Endothelial cell of umbilical vein (primary cell): ENCODE results near the gene MGAM2. TPM values are rescaled to one million over a fixed set of nuclear protein-coding genes. Genes with fewer than 3 reads are reported as not detected.

Experiments
- BruUV-seq: library from RNA; stranded (reverse); fragments of 400-500 nt; replicated peaks from 2 replicates; lab custom pipeline; 2021; lab: Mats Ljungman, UMichigan
- CTCF ChIA-PET: fragments of 300-600, 350-600 bp; sonication (Branson Sonifier 250); formaldehyde crosslinking; loops from one replicate; lab custom pipeline; 2021; ENCODE audit warnings: antibody characterized with exemption, inconsistent platforms; lab: Charles Lee
- POLR2A ChIA-PET: fragments of 300-600, 350-600 bp; sonication (Branson Sonifier 250); formaldehyde crosslinking; loops from one replicate; lab custom pipeline; 2021; ENCODE audit warnings: antibody characterized with exemption, inconsistent platforms; lab: Charles Lee
- DNase-seq: peaks from one replicate; pipeline ENCODE4 v3.0.0-alpha.2; 2011; ENCODE audit warnings: low read depth, low spot score
- FAIRE-seq: peaks from 2 replicates; lab custom pipeline; 2011; peaks lifted over from hg19 to GRCh38; lab: Jason Lieb, UNC
- H2AFZ ChIP-seq: 2 replicates; pipeline ENCODE4 v1.6.0; 2012; ENCODE audit warnings: low read depth, low read length, control low read depth, inconsistent platforms
- H3K27ac ChIP-seq: 2 replicates; pipeline ENCODE4 v1.5.1; 2011; ENCODE audit warnings: low read depth, mild to moderate bottlenecking, control low read depth, low read length, moderate library complexity; ENCODE audit not compliant: insufficient read depth
- H3K27me3 ChIP-seq, 2 experiments: 2 replicates each; pipeline versions ENCODE4 v1.6.0 to v1.6.1; 2011; ENCODE audit warnings: low read length in 2 of 2, mixed read lengths in 1 of 2; ENCODE audit not compliant: control insufficient read depth in 2 of 2, insufficient read depth in 2 of 2
- H3K36me3 ChIP-seq, 2 experiments: 2 replicates in 1 of 2; 3 replicates in 1 of 2; pipeline ENCODE4 v1.5.1; 2011; ENCODE audit warnings: low read length in 2 of 2, mild to moderate bottlenecking in 1 of 2, moderate library complexity in 1 of 2; ENCODE audit not compliant: control insufficient read depth in 2 of 2, insufficient read depth in 2 of 2; ENCODE audit errors: extremely low read depth in 1 of 2
- H3K4me1 ChIP-seq: 3 replicates; pipeline ENCODE4 v1.5.1; 2011; ENCODE audit warnings: mild to moderate bottlenecking, low read length; ENCODE audit not compliant: control insufficient read depth, insufficient read depth; ENCODE audit errors: extremely low read depth
- H3K4me2 ChIP-seq: 2 replicates; pipeline ENCODE4 v1.6.1; 2011; ENCODE audit warnings: low read length, control low read depth, mixed read lengths; ENCODE audit not compliant: insufficient read depth
- H3K4me3 ChIP-seq, 3 experiments: fragments of 200-600 bp in 1 of 3; sonication (generic), shearing (Covaris generic) in 1 of 3; replicated peaks in 1 of 3; 2 replicates each; pipeline ENCODE4 v1.5.1; 2011 to 2016; ENCODE audit warnings: control low read depth in 3 of 3, low read length in 3 of 3, mild to moderate bottlenecking in 2 of 3, inconsistent platforms in 1 of 3, low read depth in 1 of 3, moderate library complexity in 1 of 3; ENCODE audit not compliant: insufficient read depth in 1 of 3
- H3K79me2 ChIP-seq: 2 replicates; pipeline ENCODE4 v1.6.0; 2012; ENCODE audit warnings: low read length, inconsistent platforms; ENCODE audit not compliant: control insufficient read depth, insufficient read depth
- H3K9ac ChIP-seq: replicated peaks from 2 replicates; pipeline ENCODE3; 2011; ENCODE audit warnings: low read length, control low read depth; ENCODE audit not compliant: insufficient read depth; ENCODE audit errors: extremely low read depth
- H3K9me1 ChIP-seq: replicated peaks from 3 replicates; pipeline ENCODE4 v1.6.0; 2011; ENCODE audit warnings: mild to moderate bottlenecking, low read length; ENCODE audit not compliant: control insufficient read depth, insufficient read depth; ENCODE audit errors: extremely low read depth
- H3K9me3 ChIP-seq: replicated peaks from 2 replicates; pipeline ENCODE4 v1.5.1; 2012; ENCODE audit warnings: low read length, inconsistent platforms; ENCODE audit not compliant: control insufficient read depth, insufficient read depth
- H4K20me1 ChIP-seq: replicated peaks from 2 replicates; pipeline ENCODE3; 2011; ENCODE audit warnings: mild to moderate bottlenecking, low read length; ENCODE audit not compliant: control insufficient read depth, insufficient read depth; ENCODE audit errors: extremely low read depth
- EZH2 ChIP-seq: IDR thresholded peaks from 2 replicates; pipeline ENCODE4 v1.6.1; 2012; ENCODE audit warnings: borderline replicate concordance, low read depth, mild to moderate bottlenecking, moderate library complexity, low read length, inconsistent platforms; ENCODE audit not compliant: severe bottlenecking
- FOS ChIP-seq: IDR thresholded peaks from 2 replicates; pipeline ENCODE4 v1.6.1; 2011; ENCODE audit warnings: mild to moderate bottlenecking, low read length, moderate library complexity, borderline replicate concordance; ENCODE audit not compliant: insufficient read depth
- GATA2 ChIP-seq: IDR thresholded peaks from 2 replicates; pipeline ENCODE4 v1.7.0; 2011; ENCODE audit warnings: low read depth, mild to moderate bottlenecking, moderate library complexity, mixed read lengths, low read length; ENCODE audit not compliant: insufficient read length, insufficient read depth
- JUN ChIP-seq: IDR thresholded peaks from 2 replicates; pipeline ENCODE4 v1.6.1; 2011; ENCODE audit warnings: borderline replicate concordance, low read depth; ENCODE audit not compliant: insufficient read length, insufficient read depth
- MYC ChIP-seq: IDR thresholded peaks from one replicate; pipeline ENCODE4 v1.6.1; 2011; ENCODE audit warnings: mild to moderate bottlenecking, low read depth, low read length
- POLR2A ChIP-seq: IDR thresholded peaks from 2 replicates; pipeline ENCODE4 v1.6.1; 2012; ENCODE audit warnings: low read depth, mild to moderate bottlenecking, control low read depth, low read length
- POLR2AphosphoS5 ChIP-seq: IDR thresholded peaks from 2 replicates; pipeline ENCODE4 v1.6.1; 2012; ENCODE audit warnings: low read depth, mild to moderate bottlenecking, control low read depth, low read length, moderate library complexity; ENCODE audit not compliant: insufficient read depth
- dilution Hi-C: fragments of 300-500 bp; cut with MboI; formaldehyde crosslinking; loops from one replicate; pipeline ENCODE4 v1.15.0; 2019; ENCODE audit warnings: low sequenced_read_pairs; ENCODE audit not compliant: extremely low pct_ligation_motif_present
- intact Hi-C: fragments of 100-400 bp; cut with micrococcal nuclease; formaldehyde crosslinking; loops from one replicate; pipeline ENCODE4 v1.10.0; 2022
- polyA plus RNA-seq, 4 experiments: library from polyadenylated mRNA; depleted of rRNA in 3 of 4; stranded (reverse) in 3 of 4; unstranded in 1 of 4; fragments of >200 nt; gene quantifications; 2 replicates each; pipeline versions ENCODE4 v1.2.1 to v1.2.3, GENCODE V29; 2011 to 2012; ENCODE audit warnings: missing spikeins in 1 of 4
- total RNA-seq: library from RNA; stranded (reverse); gene quantifications from 2 replicates; pipeline ENCODE4 v1.2.3, GENCODE V29; 2021
- TF ChIP-seq, protein P1 (sequence below), 2 donors: IDR thresholded peaks; 1 replicate in 1 of 2; 2 replicates in 1 of 2; pipeline ENCODE4 v1.5.1; 2011; ENCODE audit warnings: low read length in 2 of 2, mild to moderate bottlenecking in 2 of 2, moderate library complexity in 2 of 2, control low read depth in 1 of 2, inconsistent platforms in 1 of 2, low read depth in 1 of 2; ENCODE audit not compliant: insufficient read depth in 1 of 2; ENCODE audit errors: extremely low read depth in 1 of 2
- TF ChIP-seq, protein P2 (sequence below): IDR thresholded peaks from 2 replicates; pipeline ENCODE4 v1.6.1; 2011; ENCODE audit not compliant: insufficient read depth, insufficient read length

Gene MGAM2
- total and polyA plus RNA-seq, 2 donors (not counting 3 experiments of a cell fraction or from before 2014, with no cell fraction given): not detected

- H3K9me1 ChIP-seq: no peaks in the 10 kb centered on the region
Measured at GRCh38 chr7:142108728-142109505, 2.6 kb upstream of the MGAM2 start.

More at GRCh38 chr7:142108728-142109505, 2.6 kb upstream of the MGAM2 start:
- Histone ChIP-seq H3K9me3 (no peaks in the 10 kb centered on the region), H3K4me1 (no peaks in the 10 kb centered on the region), H3K36me3 (no peaks in the 10 kb centered on the region), H3K4me3 (no peak overlapping the region), H4K20me1 (no peaks in the 10 kb centered on the region), H3K27me3 (no peaks in the 10 kb centered on the region), H3K27ac (no peak overlapping the region), H3K79me2 (no peaks in the 10 kb centered on the region), H3K9ac (no peak overlapping the region), H2AFZ (no peak overlapping the region), H3K4me2 (no peak overlapping the region)
- dilution Hi-C loops: no loop called here
- no TSS peak for BruUV-seq
- FAIRE-seq (no peak), DNase-seq (no peak)
- TF ChIP-seq, protein P1, sequence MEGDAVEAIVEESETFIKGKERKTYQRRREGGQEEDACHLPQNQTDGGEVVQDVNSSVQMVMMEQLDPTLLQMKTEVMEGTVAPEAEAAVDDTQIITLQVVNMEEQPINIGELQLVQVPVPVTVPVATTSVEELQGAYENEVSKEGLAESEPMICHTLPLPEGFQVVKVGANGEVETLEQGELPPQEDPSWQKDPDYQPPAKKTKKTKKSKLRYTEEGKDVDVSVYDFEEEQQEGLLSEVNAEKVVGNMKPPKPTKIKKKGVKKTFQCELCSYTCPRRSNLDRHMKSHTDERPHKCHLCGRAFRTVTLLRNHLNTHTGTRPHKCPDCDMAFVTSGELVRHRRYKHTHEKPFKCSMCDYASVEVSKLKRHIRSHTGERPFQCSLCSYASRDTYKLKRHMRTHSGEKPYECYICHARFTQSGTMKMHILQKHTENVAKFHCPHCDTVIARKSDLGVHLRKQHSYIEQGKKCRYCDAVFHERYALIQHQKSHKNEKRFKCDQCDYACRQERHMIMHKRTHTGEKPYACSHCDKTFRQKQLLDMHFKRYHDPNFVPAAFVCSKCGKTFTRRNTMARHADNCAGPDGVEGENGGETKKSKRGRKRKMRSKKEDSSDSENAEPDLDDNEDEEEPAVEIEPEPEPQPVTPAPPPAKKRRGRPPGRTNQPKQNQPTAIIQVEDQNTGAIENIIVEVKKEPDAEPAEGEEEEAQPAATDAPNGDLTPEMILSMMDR (IDR thresholded peaks at IDR 0.05; ENCODE audit: extremely low read depth in 1 of 2, insufficient read depth in 1 of 2, low read depth in 1 of 2, low read length in 2 of 2): no peak
- TF ChIP-seq POLR2A (no peak), FOS (no peak), JUN (no peak), EZH2 (no peak), MYC (no peak), POLR2AphosphoS5 (no peak), GATA2 (no peak)
- TF ChIP-seq, protein P2, sequence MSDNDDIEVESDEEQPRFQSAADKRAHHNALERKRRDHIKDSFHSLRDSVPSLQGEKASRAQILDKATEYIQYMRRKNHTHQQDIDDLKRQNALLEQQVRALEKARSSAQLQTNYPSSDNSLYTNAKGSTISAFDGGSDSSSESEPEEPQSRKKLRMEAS: no peak
- intact Hi-C loops: no loop called here
- ChIA-PET POLR2A (no interaction called here), CTCF (no interaction called here)
